Measurements from ENCODE around the gene SYNRG. TPM values are rescaled to one million over a fixed set of nuclear protein-coding genes. Genes with fewer than 3 reads are reported as not detected.

SYNRG gene
- total RNA-seq, 1 experiment from 2014 or later, result 40.5 TPM

GRCh38 chr17:37576281-37576680 is 32.9 kb downstream of the SYNRG start:
- Histone ChIP-seq H3K36me3 (ENCODE audit: control insufficient read depth, insufficient read depth, low read length) (no peaks in the 10 kb centered on the region), H3K9me3 (no peaks in the 10 kb centered on the region), H3K27me3 (replicated peaks; ENCODE audit: control insufficient read depth, insufficient read depth, low read length) (no peaks in the 10 kb centered on the region), H3K4me1 (no peaks in the 10 kb centered on the region), H3K4me3 (ENCODE audit: low read depth, low read length) (no peak overlapping the region)
- no TSS peak for BruUV-seq (replicated peaks)
- Mint-ChIP-seq H3K4me1 (ENCODE audit: low read depth, unreplicated experiment) (no peaks in the 10 kb centered on the region), H3K27me3 (ENCODE audit: insufficient read depth, unreplicated experiment) (no peaks in the 10 kb centered on the region), H3K4me3 (ENCODE audit: unreplicated experiment) (no peak overlapping the region), H3K36me3 (ENCODE audit: insufficient read depth, unreplicated experiment) (peaks cover 41% of the 10 kb centered on the region), H3K9me3 (ENCODE audit: unreplicated experiment) (no peaks in the 10 kb centered on the region), H3K27ac (ENCODE audit: unreplicated experiment) (no peak overlapping the region)
- ChIA-PET CTCF (no interaction called here), POLR2A (no interaction called here)
- no peak for TF ChIP-seq CTCF (IDR thresholded peaks at IDR 0.05; ENCODE audit: insufficient read depth in 1 of 2, low read depth in 1 of 2, low read length in 1 of 2, severe bottlenecking in 1 of 2, unreplicated experiment in 1 of 2)
- DNase-seq, result no peak
- intact Hi-C loops (cut with micrococcal nuclease; ENCODE audit: unreplicated experiment), result no loop called here

DNA sequence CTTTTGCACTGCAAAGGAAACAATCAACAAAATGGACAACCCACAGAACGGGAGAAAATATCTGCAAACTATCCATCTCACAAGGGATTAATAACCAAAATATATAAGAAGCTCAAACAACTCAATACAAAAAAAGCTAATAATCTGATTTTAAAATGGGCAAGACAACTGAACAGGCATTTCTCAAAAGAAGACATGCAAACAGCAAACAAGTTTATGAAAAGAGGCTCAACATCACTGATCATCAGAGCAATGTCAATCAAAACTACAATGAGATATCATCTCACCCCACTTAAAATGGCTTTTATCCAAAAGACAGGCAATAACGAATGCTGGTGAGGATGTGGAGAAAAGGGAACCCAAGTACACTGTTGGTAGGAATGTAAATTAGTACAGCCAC is 34.8 kb downstream of the SYNRG start:
- ChIA-PET POLR2A (no interaction called here), CTCF (interaction anchor here (0.6 kb wide), 1 partner anchor 154 kb away, joined by 3 read pairs; no protein-coding TSS in a partner anchor)
- no peaks in the 10 kb centered on the region for H3K27me3 ChIP-seq (replicated peaks; ENCODE audit: control insufficient read depth, insufficient read depth, low read length)
- H3K4me1 ChIP-seq, result no peaks in the 10 kb centered on the region
- no peaks in the 10 kb centered on the region for H3K36me3 ChIP-seq (ENCODE audit: control insufficient read depth, insufficient read depth, low read length)
- intact Hi-C loops (cut with micrococcal nuclease; ENCODE audit: unreplicated experiment), result no loop called here
- H3K4me3 ChIP-seq (ENCODE audit: low read depth, low read length), result no peak overlapping the region
- no peaks in the 10 kb centered on the region for H3K4me1 Mint-ChIP-seq (ENCODE audit: low read depth, unreplicated experiment)
- H3K27me3 Mint-ChIP-seq (ENCODE audit: insufficient read depth, unreplicated experiment), result no peaks in the 10 kb centered on the region
- no peaks in the 10 kb centered on the region for H3K9me3 Mint-ChIP-seq (ENCODE audit: unreplicated experiment)
- no peak overlapping the region for H3K27ac Mint-ChIP-seq (ENCODE audit: unreplicated experiment)
- BruUV-seq (replicated peaks), result no TSS peak
- peaks cover 42% of the 10 kb centered on the region for H3K36me3 Mint-ChIP-seq (ENCODE audit: insufficient read depth, unreplicated experiment)
- no peaks in the 10 kb centered on the region for H3K9me3 ChIP-seq
- DNase-seq, result no peak
- no peak for TF ChIP-seq CTCF (IDR thresholded peaks at IDR 0.05; ENCODE audit: insufficient read depth in 1 of 2, low read depth in 1 of 2, low read length in 1 of 2, severe bottlenecking in 1 of 2, unreplicated experiment in 1 of 2)
- no peak overlapping the region for H3K4me3 Mint-ChIP-seq (ENCODE audit: unreplicated experiment)

- CTCF ChIA-PET, result interaction anchor here (0.7 kb wide), 1 partner anchor 142 kb away, joined by 3 read pairs; no protein-coding TSS in a partner anchor
- TF ChIP-seq CTCF (IDR thresholded peaks at IDR 0.05; ENCODE audit: insufficient read depth in 1 of 2, low read depth in 1 of 2, low read length in 1 of 2, severe bottlenecking in 1 of 2, unreplicated experiment in 1 of 2), result no peak
- Mint-ChIP-seq H3K9me3 (ENCODE audit: unreplicated experiment) (no peaks in the 10 kb centered on the region), H3K27ac (ENCODE audit: unreplicated experiment) (no peak overlapping the region), H3K27me3 (ENCODE audit: insufficient read depth, unreplicated experiment) (no peaks in the 10 kb centered on the region), H3K4me1 (ENCODE audit: low read depth, unreplicated experiment) (no peaks in the 10 kb centered on the region), H3K4me3 (ENCODE audit: unreplicated experiment) (no peak overlapping the region), H3K36me3 (ENCODE audit: insufficient read depth, unreplicated experiment) (peaks cover 62% of the 10 kb centered on the region)
- H3K27me3 ChIP-seq (replicated peaks; ENCODE audit: control insufficient read depth, insufficient read depth, low read length), result no peaks in the 10 kb centered on the region
- no peak for DNase-seq
- no peak overlapping the region for H3K4me3 ChIP-seq (ENCODE audit: low read depth, low read length)
- no peaks in the 10 kb centered on the region for H3K36me3 ChIP-seq (ENCODE audit: control insufficient read depth, insufficient read depth, low read length)
- POLR2A ChIA-PET, result no interaction called here
- H3K9me3 ChIP-seq, result no peaks in the 10 kb centered on the region
- BruUV-seq (replicated peaks), result no TSS peak
- intact Hi-C loops (cut with micrococcal nuclease; ENCODE audit: unreplicated experiment), result no loop called here
- no peaks in the 10 kb centered on the region for H3K4me1 ChIP-seq
Observed at GRCh38 chr17:37571674-37572073, 37.5 kb downstream of the SYNRG start.

Measured in Caco-2 (cell line).